Activated CD8-positive, alpha-beta memory T cell treated with anti-CD3 and anti-CD28 coated beads, Interleukin-2, amount 50 U/mL, for 4 hours (primary cell): ENCODE data around the gene ANKRD30A.
"Not testable (repeated sequence)": the region's sequence is repeated elsewhere in the genome, so short reads cannot be mapped to it uniquely, and the experiment has no call there.

Experiments used
- DNase-seq: peaks from one replicate; pipeline ENCODE4 v3.0.0-alpha.2; 2020

The ANKRD30A gene

GRCh38 chr10:37125191-37125732, at the start of gene ANKRD30A:
TSS of gene ANKRD30A (plus strand) at chr10:37125598. CDS start at chr10:37125788, 190 bp downstream.
- no peak for DNase-seq

GRCh38 chr10:37076083-37076482, 49.3 kb upstream of the ANKRD30A start:
- DNase-seq, result not testable (repeated sequence)

- DNase-seq, result no peak
These were observed 29.4 kb upstream of the ANKRD30A start for GRCh38 chr10:37095792-37096573.

- DNase-seq, result no peak
These were observed 24.1 kb upstream of the ANKRD30A start for GRCh38 chr10:37101261-37101660.

- no peak for DNase-seq
These were observed 16.4 kb upstream of the ANKRD30A start for GRCh38 chr10:37109000-37109399.

- DNase-seq, result no peak
These were observed 866 bp upstream of the ANKRD30A start for GRCh38 chr10:37124532-37124931.

GRCh38 chr10:37125921-37126320, 523 bp downstream of the ANKRD30A start:
- no peak for DNase-seq

- DNase-seq, result no peak
These were observed 21.0 kb downstream of the ANKRD30A start for GRCh38 chr10:37146443-37146842.

- not testable (repeated sequence) for DNase-seq
These were observed 37.0 kb downstream of the ANKRD30A start for GRCh38 chr10:37162430-37162829.

- DNase-seq, result not testable (repeated sequence)
These were observed 46.5 kb downstream of the ANKRD30A start for GRCh38 chr10:37171945-37172344.

- DNase-seq, result not testable (repeated sequence)
These were observed 52.9 kb downstream of the ANKRD30A start for GRCh38 chr10:37178296-37178695.

GRCh38 chr10:37182719-37183118, 57.3 kb downstream of the ANKRD30A start:
- DNase-seq, result not testable (repeated sequence)

- DNase-seq, result no peak
These were observed 80.7 kb downstream of the ANKRD30A start for GRCh38 chr10:37206132-37206531.

- DNase-seq, result no peak
These were observed 95.5 kb downstream of the ANKRD30A start for GRCh38 chr10:37220866-37221265.

- DNase-seq, result no peak
These were observed 96.6 kb downstream of the ANKRD30A start for GRCh38 chr10:37222046-37222445.

- DNase-seq, result no peak
These were observed 99.8 kb downstream of the ANKRD30A start for GRCh38 chr10:37225163-37225562.

- DNase-seq, result no peak
These were observed 101.1 kb downstream of the ANKRD30A start for GRCh38 chr10:37226524-37226923.

GRCh38 chr10:37234692-37235091, 109.3 kb downstream of the ANKRD30A start:
- DNase-seq, result no peak

- DNase-seq, result no peak
These were observed 110.7 kb downstream of the ANKRD30A start for GRCh38 chr10:37236093-37236492.

GRCh38 chr10:37240223-37240622, 114.8 kb downstream of the ANKRD30A start:
- no peak for DNase-seq

- DNase-seq, result no peak
These were observed 121.2 kb downstream of the ANKRD30A start for GRCh38 chr10:37246637-37247036.

- DNase-seq, result not testable (repeated sequence)
These were observed 130.4 kb downstream of the ANKRD30A start for GRCh38 chr10:37255837-37256236.

- no peak for DNase-seq
These were observed 137.9 kb downstream of the ANKRD30A start for GRCh38 chr10:37263304-37263703.

- DNase-seq, result no peak
These were observed 142.9 kb downstream of the ANKRD30A start for GRCh38 chr10:37268266-37268665.
